Measurements from ENCODE around the gene AQP9.

Gene AQP9

DNA sequence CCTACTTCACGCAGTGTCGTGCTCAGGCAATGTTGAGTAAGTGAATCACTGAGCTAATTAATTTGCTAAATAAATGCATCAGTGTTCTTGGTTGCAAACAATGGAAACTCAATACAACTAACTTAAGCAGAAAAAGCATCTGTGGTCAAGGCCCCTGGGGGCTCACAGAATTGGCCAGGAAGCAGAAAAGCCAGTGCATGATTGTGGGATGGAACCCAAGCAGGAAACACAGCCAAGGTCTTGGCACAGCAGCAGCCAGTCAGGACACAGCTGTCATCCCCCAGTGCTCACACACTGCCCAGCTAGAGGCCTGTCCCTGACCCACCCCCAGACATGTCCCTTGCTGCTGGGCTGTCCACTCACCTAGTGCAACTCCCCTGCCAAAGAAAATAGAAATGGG is 85.9 kb downstream of the AQP9 start:
- no peak for DNase-seq (ENCODE audit: low read depth, low spot score)

DNA sequence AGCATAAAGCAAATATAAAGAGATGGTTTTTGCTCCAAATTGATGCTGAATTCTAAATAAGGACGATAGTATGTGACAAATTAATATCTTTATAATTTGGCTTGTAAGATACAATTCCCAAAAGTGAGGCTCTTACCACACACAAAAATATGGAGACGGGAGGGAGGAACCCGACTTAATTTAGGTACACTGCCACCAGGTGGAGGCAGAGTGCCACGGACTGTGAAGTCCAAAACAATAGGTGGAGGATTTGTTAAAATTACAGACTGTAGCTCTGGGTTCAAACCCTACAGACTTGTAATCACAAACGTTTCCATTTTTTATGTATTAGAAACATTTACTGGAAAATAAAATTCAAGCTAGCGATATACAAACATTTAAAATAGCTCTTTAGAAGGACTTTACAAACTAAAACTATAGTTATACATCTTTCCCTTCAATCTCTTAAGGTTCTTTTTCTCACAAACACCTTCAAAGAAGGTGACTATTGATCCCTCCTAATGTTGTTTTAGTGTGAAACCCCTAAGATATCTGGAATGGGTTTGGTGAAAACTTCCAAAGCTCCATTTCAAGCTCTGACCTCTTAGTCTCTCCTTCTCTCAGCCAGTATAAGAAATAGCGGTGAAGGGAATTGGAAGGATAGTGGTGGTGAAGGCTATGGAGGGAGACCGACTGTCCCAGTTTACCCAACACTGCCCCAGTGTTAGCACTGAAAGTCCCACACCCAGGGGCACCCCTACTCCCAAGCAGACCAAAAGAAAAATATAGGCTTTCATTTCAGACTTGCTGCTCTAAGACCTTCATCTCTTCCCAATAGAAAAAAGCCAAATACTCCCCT is 89.7 kb downstream of the AQP9 start:
- no peak for DNase-seq (ENCODE audit: low read depth, low spot score)

- DNase-seq (ENCODE audit: low read depth, low spot score), result no peak
Observed at GRCh38 chr15:58228718-58229117, 90.5 kb downstream of the AQP9 start.

GRCh38 chr15:58229297-58229768 is 91.2 kb downstream of the AQP9 start:
- no peak for DNase-seq (ENCODE audit: low read depth, low spot score)

DNA sequence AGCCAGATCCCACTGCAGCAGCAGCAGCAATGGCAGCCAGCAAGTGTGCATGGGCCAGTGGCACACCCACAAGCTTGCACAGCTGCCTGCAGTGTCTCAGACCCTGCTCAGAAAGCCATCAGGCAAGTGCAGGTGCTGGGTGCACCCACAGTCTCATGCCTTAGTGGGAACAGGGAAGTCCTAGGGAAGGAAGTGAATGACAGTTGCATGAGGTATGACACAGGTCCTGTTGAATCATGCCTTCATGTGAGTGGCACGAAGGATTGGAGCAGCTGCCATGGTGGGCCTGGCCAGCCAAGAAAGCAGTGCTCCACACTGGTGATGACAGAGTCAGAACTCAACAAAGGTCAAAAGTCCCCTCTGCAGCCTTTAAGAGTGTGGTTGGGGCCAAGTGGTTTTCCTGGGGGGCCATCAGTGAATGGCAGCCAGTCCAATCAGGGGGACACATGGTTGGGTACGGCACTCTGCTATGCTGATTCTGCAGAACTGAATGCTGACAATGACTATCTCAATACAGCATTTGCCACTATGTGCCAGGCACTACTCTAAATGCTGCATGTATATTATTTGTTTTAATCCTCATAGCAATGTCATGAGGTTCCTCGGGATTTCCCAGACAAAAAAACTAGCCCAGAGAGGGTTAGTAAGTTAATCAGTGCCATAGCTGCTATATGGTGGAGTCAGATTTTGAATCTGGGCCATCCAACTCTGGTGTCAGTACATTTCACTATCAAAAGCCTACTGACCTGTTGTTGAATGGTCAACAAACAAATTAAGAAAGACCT is 94.3 kb downstream of the AQP9 start:
- DNase-seq (ENCODE audit: low read depth, low spot score), result no peak

- DNase-seq (ENCODE audit: low read depth, low spot score), result no peak
Observed at GRCh38 chr15:58233341-58233740, 95.2 kb downstream of the AQP9 start.
